K562 (cell line): ENCODE measurements around the gene RIT2. TPM values are rescaled to one million over a fixed set of nuclear protein-coding genes. Genes with fewer than 3 reads are reported as not detected.

ENCODE experiments used
- ATAC-seq: fragments of 200-7000 bp; cut with Tn5 transposase; 3 replicates; pipeline ENCODE4 v1.9.1; 2020; ENCODE audit warnings: moderate library complexity
- BruUV-seq: library from RNA; stranded (reverse); fragments of 400-500 nt; replicated peaks from 2 replicates; lab custom pipeline; 2021; lab: Mats Ljungman, UMichigan
- CTCF ChIA-PET: fragments of 300-600 bp; formaldehyde crosslinking; extraction: SDS; loops from one replicate; lab custom pipeline; 2021; ENCODE audit warnings: low intra/inter-chr PET ratio; lab: Yijun Ruan, JAX
- POLR2A ChIA-PET: fragments of 300-600, 350-650 bp; sonication (Branson Sonifier 250); formaldehyde crosslinking; extraction: SDS; loops from one replicate; lab custom pipeline; 2021; ENCODE audit warnings: antibody characterized with exemption, inconsistent platforms; lab: Yijun Ruan, JAX
- DNase-seq, 4 experiments: peaks; one replicate each; pipeline versions ENCODE4 v3.0.0 to v3.0.0-alpha.2; 2011 to 2018; ENCODE audit warnings: low spot score in 3 of 4, mixed read lengths in 3 of 4; ENCODE audit errors: extremely low read depth in 1 of 4
- FAIRE-seq: peaks from 2 replicates; lab custom pipeline; 2011; peaks lifted over from hg19 to GRCh38; lab: Jason Lieb, UNC
- H2AFZ ChIP-seq: 2 replicates; pipeline ENCODE4 v1.6.0; 2011; ENCODE audit warnings: low read depth, low read length, control low read depth, inconsistent platforms
- H3K27ac ChIP-seq: fragments of 200-600 bp; 3 replicates; pipeline ENCODE4 v1.8.0; 2011; ENCODE audit warnings: low read depth, mild to moderate bottlenecking, control low read depth, inconsistent platforms, low read length, moderate library complexity, mixed read lengths; ENCODE audit errors: extremely low read depth
- H3K27me3 ChIP-seq, 2 experiments: fragments of 300-600 bp in 1 of 2; 2 replicates in 1 of 2; 3 replicates in 1 of 2; pipeline versions ENCODE4 v1.6.0 to v1.8.0; 2011; ENCODE audit warnings: inconsistent platforms in 2 of 2, low read length in 2 of 2, mild to moderate bottlenecking in 1 of 2, mixed read lengths in 1 of 2, moderate library complexity in 1 of 2; ENCODE audit not compliant: control insufficient read depth in 2 of 2, insufficient read depth in 2 of 2
- H3K36me3 ChIP-seq: fragments of 300-600 bp; 3 replicates; pipeline ENCODE4 v1.8.0; 2011; ENCODE audit warnings: mild to moderate bottlenecking, low read length, inconsistent platforms; ENCODE audit not compliant: control insufficient read depth, insufficient read depth
- H3K4me1 ChIP-seq, 2 experiments: fragments of 200-600 bp in 1 of 2; replicated peaks in 1 of 2; 2 replicates in 1 of 2; 3 replicates in 1 of 2; pipeline versions ENCODE4 v1.5.1 to v1.8.0; 2011; ENCODE audit warnings: inconsistent platforms in 2 of 2, low read length in 2 of 2, mild to moderate bottlenecking in 1 of 2, mixed read lengths in 1 of 2, moderate library complexity in 1 of 2; ENCODE audit not compliant: control insufficient read depth in 2 of 2, insufficient read depth in 2 of 2
- H3K4me2 ChIP-seq: 2 replicates; pipeline ENCODE4 v1.6.1; 2011; ENCODE audit warnings: low read length, control low read depth, inconsistent platforms, mixed read lengths; ENCODE audit not compliant: insufficient read depth
- H3K4me3 ChIP-seq: fragments of 200-600 bp; sonication (generic), shearing (Covaris generic); 2 replicates; pipeline ENCODE4 v1.5.1; 2016; ENCODE audit warnings: control low read depth, inconsistent platforms
- H3K79me2 ChIP-seq: fragments of 200-600 bp; 3 replicates; pipeline ENCODE4 v1.8.0; 2011; ENCODE audit warnings: low read length, inconsistent platforms; ENCODE audit not compliant: control insufficient read depth, insufficient read depth
- H3K9ac ChIP-seq, 2 experiments: 2 replicates each; pipeline versions ENCODE4 v1.6.0 to v1.6.1; 2011; ENCODE audit warnings: low read depth in 2 of 2, low read length in 2 of 2, control low read depth in 1 of 2, inconsistent platforms in 1 of 2, mild to moderate bottlenecking in 1 of 2, mixed read lengths in 1 of 2; ENCODE audit not compliant: insufficient read depth in 1 of 2
- H3K9me1 ChIP-seq: one replicate; pipeline ENCODE4 v1.6.0; 2011; ENCODE audit warnings: inconsistent platforms, mild to moderate bottlenecking, low read length, moderate library complexity; ENCODE audit not compliant: control insufficient read depth, insufficient read depth
- H3K9me3 ChIP-seq: replicated peaks from 2 replicates; pipeline ENCODE4 v1.5.1; 2011; ENCODE audit warnings: low read depth, low read length, inconsistent platforms; ENCODE audit not compliant: control insufficient read depth, insufficient read depth
- H4K20me1 ChIP-seq: replicated peaks from 2 replicates; pipeline ENCODE4 v1.6.1; 2011; ENCODE audit warnings: low read length, inconsistent platforms, mixed read lengths; ENCODE audit not compliant: control insufficient read depth, insufficient read depth
- ATF1 ChIP-seq, 2 experiments: fragments of 450-650 bp in 1 of 2; IDR thresholded peaks; 2 replicates each; pipeline ENCODE4 v1.6.1; 2016; ENCODE audit warnings: missing compliant biosample characterization in 1 of 2, missing genetic modification characterization in 1 of 2
- BDP1 ChIP-seq: IDR thresholded peaks from 3 replicates; pipeline ENCODE4 v1.6.1; 2011; ENCODE audit not compliant: insufficient read length, insufficient read depth
- CEBPG ChIP-seq, 3 experiments: fragments of 200-800 bp in 1 of 3; sonication (Bioruptor generic) in 1 of 3; sonication (generic) in 1 of 3; formaldehyde crosslinking in 1 of 3; IDR thresholded peaks in 2 of 3; conservative IDR thresholded peaks in 1 of 3; 2 replicates each; pipeline versions ENCODE4 v1.6.1 to v1.8.0; 2016 to 2022; ENCODE audit warnings: missing compliant biosample characterization in 2 of 3, missing genetic modification characterization in 2 of 3, mild to moderate bottlenecking in 1 of 3, missing genetic modification reagents in 1 of 3
- CHAMP1 ChIP-seq: fragments of 450-650 bp; IDR thresholded peaks from 2 replicates; pipeline ENCODE4 v1.6.1; 2016; ENCODE audit warnings: mild to moderate bottlenecking
- FOXO4 ChIP-seq: fragments of 450-650 bp; formaldehyde crosslinking; IDR thresholded peaks from 2 replicates; pipeline ENCODE4 v1.4.0; 2020; ENCODE audit warnings: mild to moderate bottlenecking, moderate library complexity
- HMG20A ChIP-seq: fragments of 450-650 bp; formaldehyde crosslinking; conservative IDR thresholded peaks from 2 replicates; pipeline ENCODE4 v1.4.0; 2020; ENCODE audit warnings: mild to moderate bottlenecking, mixed read lengths
- NFIC ChIP-seq: fragments of 450-650 bp; IDR thresholded peaks from 2 replicates; pipeline ENCODE4 v1.6.1; 2017; ENCODE audit warnings: mild to moderate bottlenecking, inconsistent platforms
- PHF20 ChIP-seq: fragments of 450-650 bp; IDR thresholded peaks from 2 replicates; pipeline ENCODE4 v1.6.1; 2018; ENCODE audit not compliant: partially characterized antibody
- PTRF ChIP-seq: fragments of 450-650 bp; IDR thresholded peaks from 2 replicates; pipeline ENCODE4 v1.6.1; 2016; ENCODE audit warnings: mild to moderate bottlenecking, missing genetic modification characterization, missing compliant biosample characterization
- SFPQ ChIP-seq: fragments of 200-400 bp; formaldehyde crosslinking; IDR thresholded peaks from 2 replicates; pipeline ENCODE4 v1.6.1; 2017; ENCODE audit warnings: mild to moderate bottlenecking, low read depth, low read length, moderate library complexity
- TCF7L2 ChIP-seq: fragments of 150-350 bp; IDR thresholded peaks from 2 replicates; pipeline ENCODE4 v1.6.1; 2016; ENCODE audit warnings: low read depth, mild to moderate bottlenecking, low read length, moderate library complexity
- ZBTB12 ChIP-seq: fragments of 250-450 bp; sonication (Bioruptor Pico); IDR thresholded peaks from 2 replicates; pipeline ENCODE4 v1.4.0; 2020
- ZBTB33 ChIP-seq: sonication (generic); formaldehyde crosslinking; IDR thresholded peaks from 2 replicates; pipeline ENCODE4 v1.8.1; 2023; ENCODE audit warnings: mild to moderate bottlenecking, missing genetic modification reagents
- ZC3H8 ChIP-seq: fragments of 450-650 bp; IDR thresholded peaks from 2 replicates; pipeline ENCODE4 v1.6.1; 2017
- WGBS: fragments of 100-300 bp; shearing (Covaris generic); methylation state at CpG from one replicate; pipeline ENCODE4 v1.1.6; 2016; ENCODE audit warnings: low coverage, mixed read lengths; ENCODE audit not compliant: insufficient coverage; ENCODE audit errors: missing lambda C conversion rate; 5-methylcytosine and 5-hydroxymethylcytosine counted together
- in situ Hi-C: fragments of 300-500 bp; cut with MboI; formaldehyde crosslinking; loops from 4 replicates; pipeline ENCODE4 v1.15.0; 2018; ENCODE audit warnings: inconsistent platforms, mixed read lengths
- intact Hi-C: fragments of 100-400 bp; cut with micrococcal nuclease; formaldehyde crosslinking; loops from 2 replicates; pipeline ENCODE4 v1.14.2; 2022
- polyA plus RNA-seq, 8 experiments: library from polyadenylated mRNA; depleted of rRNA in 4 of 8; stranded (reverse) in 5 of 8; unstranded in 3 of 8; fragments of >200 nt; fragmentation: Nextera tagmentation in 2 of 8; fragmentation: Illumina TruSeq in 1 of 8; extraction: Ambion mirVana in 2 of 8; extraction: Trizol in 1 of 8; gene quantifications; 2 replicates each; pipeline versions ENCODE4 v1.2.1 to v1.2.3, GENCODE V29; 2011 to 2014; ENCODE audit warnings: inconsistent platforms in 1 of 8, missing spikeins in 1 of 8
- total RNA-seq, 7 experiments: library from RNA; depleted of rRNA in 6 of 7; stranded (reverse); fragments of >200 nt in 6 of 7; fragmentation: Illumina TruSeq in 2 of 7; extraction: Trizol in 2 of 7; gene quantifications; 2 replicates each; pipeline versions ENCODE4 v1.2.1 to v1.2.3, GENCODE V29; 2011 to 2021; ENCODE audit warnings: low replicate concordance in 1 of 7

The RIT2 gene
- total and polyA plus RNA-seq, 9 of the 15 experiments (the other 6 are each of a cell fraction or from before 2014, with no cell fraction given) = not detected

GRCh38 chr18:42706618-42707017, 408.9 kb downstream of the RIT2 start:
- DNase-seq (no peak), ATAC-seq (no peak), FAIRE-seq (no peak)
- H3K4me1 ChIP-seq = no peaks in the 10 kb centered on the region
- BruUV-seq = no TSS peak
- H3K9me3 ChIP-seq = no peaks in the 10 kb centered on the region
- no peaks in the 10 kb centered on the region for H3K36me3 ChIP-seq
- ChIA-PET POLR2A (no interaction called here), CTCF (no interaction called here)
- intact Hi-C loops (no loop called here), in situ Hi-C loops (no loop called here)
- no peaks in the 10 kb centered on the region for H4K20me1 ChIP-seq
- H3K9me1 ChIP-seq = no peaks in the 10 kb centered on the region
- no peak overlapping the region for H3K4me2 ChIP-seq
- H3K9ac ChIP-seq = no peak overlapping the region
- no peaks in the 10 kb centered on the region for H3K79me2 ChIP-seq
- H3K4me3 ChIP-seq = no peak overlapping the region
- H3K27me3 ChIP-seq = no peaks in the 10 kb centered on the region
- no peak overlapping the region for H2AFZ ChIP-seq
- no peak overlapping the region for H3K27ac ChIP-seq
- WGBS = 2% methylated on average over 6 of the region's 8 CpGs
- TF ChIP-seq CHAMP1 (no peak), PHF20 (no peak), BDP1 (no peak), FOXO4 (no peak), SFPQ (no peak), TCF7L2 (no peak), ZC3H8 (no peak), PTRF (tag) (no peak), ZBTB33 (CRISPR knock-in tag) (no peak), ZBTB12 (CRISPR knock-in tag) (no peak), NFIC (no peak), HMG20A (CRISPR knock-in tag) (no peak), CEBPG (CRISPR knock-in tag; IDR thresholded peaks at IDR 0.05) (no peak), CEBPG (tag; conservative IDR thresholded peaks at IDR 0.05 in 1 of 2, IDR thresholded peaks at IDR 0.05 in 1 of 2) (no peak), ATF1 (CRISPR knock-in tag; IDR thresholded peaks at IDR 0.05) (no peak), ATF1 (tag; IDR thresholded peaks at IDR 0.05) (no peak)
